ENCODE results near the gene THTPA.
A peak's percentile ranks its signal among the peaks of the same experiment; 100 is the strongest.

DNA sequence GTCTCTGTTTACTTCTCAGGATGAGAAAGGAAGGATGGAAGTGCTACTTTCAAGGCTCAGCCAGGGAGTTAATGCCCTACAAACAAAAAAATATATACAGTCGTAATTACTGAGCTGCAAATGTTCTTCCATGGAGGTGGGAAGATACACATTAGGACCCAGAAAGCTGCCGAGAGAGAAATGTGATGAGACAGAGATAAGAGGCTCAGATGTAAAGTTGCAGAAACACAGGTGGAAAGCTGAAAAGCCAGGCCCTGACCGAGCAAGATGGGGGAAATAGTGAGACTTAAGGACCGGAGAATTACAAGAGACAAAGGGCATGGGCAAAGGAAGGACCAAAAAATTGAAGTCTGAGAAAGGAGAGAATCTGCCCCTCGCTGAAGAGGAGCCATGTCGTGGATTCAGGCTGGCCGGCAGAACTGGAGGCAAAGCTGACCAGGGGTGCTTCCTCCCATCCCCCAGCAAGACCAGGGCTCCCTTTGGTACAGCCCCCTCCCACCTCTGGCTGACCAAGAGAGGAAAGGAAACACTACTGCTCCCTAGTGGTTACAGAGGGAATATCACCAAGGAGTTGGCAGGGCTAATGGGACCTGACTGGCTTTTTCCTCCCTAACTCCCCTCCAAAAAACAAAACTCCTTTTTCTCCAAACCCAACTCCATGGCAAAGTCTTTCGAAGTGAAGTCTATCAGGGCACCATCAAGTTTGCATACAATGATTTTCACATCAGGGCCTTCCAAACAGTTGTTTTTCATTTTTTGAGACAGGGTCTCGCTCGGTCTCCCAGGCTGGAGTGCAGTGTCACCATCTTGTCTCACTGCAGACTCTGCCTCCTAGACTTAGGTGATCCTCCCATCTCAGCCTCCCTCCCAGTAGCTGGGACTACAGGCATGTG lies 16.6 kb upstream of the THTPA start:
- TF ChIP-seq, protein P1, sequence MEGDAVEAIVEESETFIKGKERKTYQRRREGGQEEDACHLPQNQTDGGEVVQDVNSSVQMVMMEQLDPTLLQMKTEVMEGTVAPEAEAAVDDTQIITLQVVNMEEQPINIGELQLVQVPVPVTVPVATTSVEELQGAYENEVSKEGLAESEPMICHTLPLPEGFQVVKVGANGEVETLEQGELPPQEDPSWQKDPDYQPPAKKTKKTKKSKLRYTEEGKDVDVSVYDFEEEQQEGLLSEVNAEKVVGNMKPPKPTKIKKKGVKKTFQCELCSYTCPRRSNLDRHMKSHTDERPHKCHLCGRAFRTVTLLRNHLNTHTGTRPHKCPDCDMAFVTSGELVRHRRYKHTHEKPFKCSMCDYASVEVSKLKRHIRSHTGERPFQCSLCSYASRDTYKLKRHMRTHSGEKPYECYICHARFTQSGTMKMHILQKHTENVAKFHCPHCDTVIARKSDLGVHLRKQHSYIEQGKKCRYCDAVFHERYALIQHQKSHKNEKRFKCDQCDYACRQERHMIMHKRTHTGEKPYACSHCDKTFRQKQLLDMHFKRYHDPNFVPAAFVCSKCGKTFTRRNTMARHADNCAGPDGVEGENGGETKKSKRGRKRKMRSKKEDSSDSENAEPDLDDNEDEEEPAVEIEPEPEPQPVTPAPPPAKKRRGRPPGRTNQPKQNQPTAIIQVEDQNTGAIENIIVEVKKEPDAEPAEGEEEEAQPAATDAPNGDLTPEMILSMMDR (IDR thresholded peaks at IDR 0.05), result peak; percentile 56 to 77 (median 70)
- no peak for TF ChIP-seq POLR2A (IDR thresholded peaks at IDR 0.05)
